ENCODE results near the gene PCDHGA12. TPM values are rescaled to one million over a fixed set of nuclear protein-coding genes. Genes with fewer than 3 reads are reported as not detected.
"Not testable (repeated sequence)": the region's sequence is repeated elsewhere in the genome, so short reads cannot be mapped to it uniquely, and the experiment has no call there.

Gene PCDHGA12
- total RNA-seq: 0.80 TPM
- 0.71 TPM for polyA plus RNA-seq
- long read RNA-seq, donor 1: 0 reads
- long read RNA-seq, donor 2: 0 reads
- long read RNA-seq, donor 3, partial matches to known transcripts: 0 of 1 reads
- long read RNA-seq, donor 3, other reads (novel, unspliced or antisense): 0 of 1 reads
- long read RNA-seq, donor 4, full-length matches to known transcripts: 1 of 1 reads
- long read RNA-seq, donor 4, partial matches to known transcripts: 0 of 1 reads
- long read RNA-seq, donor 4, other reads (novel, unspliced or antisense): 0 of 1 reads
- long read RNA-seq, donor 5, full-length matches to known transcripts: 2 of 2 reads
- long read RNA-seq, donor 5, partial matches to known transcripts: 0 of 2 reads
- long read RNA-seq, donor 5, other reads (novel, unspliced or antisense): 0 of 2 reads
- long read RNA-seq, donor 6, full-length matches to known transcripts: 2 of 2 reads
- long read RNA-seq, donor 6, partial matches to known transcripts: 0 of 2 reads
- long read RNA-seq, donor 6, other reads (novel, unspliced or antisense): 0 of 2 reads
- long read RNA-seq, donor 7, partial matches to known transcripts: 0 of 3 reads
- long read RNA-seq, donor 7, other reads (novel, unspliced or antisense): 0 of 3 reads
- long read RNA-seq, donor 8, full-length matches to known transcripts: 2 of 2 reads
- long read RNA-seq, donor 8, partial matches to known transcripts: 0 of 2 reads
- long read RNA-seq, donor 8, other reads (novel, unspliced or antisense): 0 of 2 reads
- long read RNA-seq, donor 9, partial matches to known transcripts: 0 of 1 reads
- long read RNA-seq, donor 9, other reads (novel, unspliced or antisense): 0 of 1 reads
- long read RNA-seq, donor 10, partial matches to known transcripts: 0 of 2 reads
- long read RNA-seq, donor 10, other reads (novel, unspliced or antisense): 0 of 2 reads

GRCh38 chr5:141430332-141431113, at the start of gene PCDHGA12:
Gene PCDHGA12 (plus strand): TSS chr5:141430507. CDS start chr5:141430760, 253 bp downstream.
- peaks cover 18 to 81% of the 10 kb centered on the region in 2 donors for H3K27me3 ChIP-seq (ENCODE audit: control insufficient read depth in 2 of 2, insufficient read depth in 1 of 2, low read length in 1 of 2)
- 16% methylated on average over 33 of the region's 33 CpGs for WGBS
- H3K4me3 ChIP-seq (ENCODE audit: low read length in 2 of 2): peak within 1 kb of the TSS in 1 of 2 donors; percentile 14
- peaks cover 17 to 30% of the 10 kb centered on the region in 2 donors for H3K9me3 ChIP-seq (ENCODE audit: control insufficient read depth in 2 of 2, insufficient read depth in 1 of 2, low read length in 1 of 2)
- H3K27ac ChIP-seq (ENCODE audit: low read depth in 1 of 2, low read length in 1 of 2): no peak within 1 kb of the TSS
- no peaks in the 10 kb centered on the region for H3K4me1 ChIP-seq (ENCODE audit: control insufficient read depth in 2 of 2, insufficient read depth in 2 of 2, low read length in 2 of 2)
- peak in 1 of 9 donors; percentile 49 for DNase-seq (ENCODE audit: low read depth in 6 of 9, low spot score in 9 of 9)
- no peaks in the 10 kb centered on the region for H3K36me3 ChIP-seq (ENCODE audit: control insufficient read depth in 2 of 2, insufficient read depth in 2 of 2, low read length in 1 of 2)

- H3K36me3 ChIP-seq (ENCODE audit: control insufficient read depth in 2 of 2, insufficient read depth in 2 of 2, low read length in 1 of 2): no peaks in the 10 kb centered on the region
- peaks cover 3 to 39% of the 10 kb centered on the region in 2 donors for H3K27me3 ChIP-seq (ENCODE audit: control insufficient read depth in 2 of 2, insufficient read depth in 1 of 2, low read length in 1 of 2)
- DNase-seq (ENCODE audit: low read depth in 6 of 9, low spot score in 9 of 9): no peak
- no peaks in the 10 kb centered on the region for H3K4me1 ChIP-seq (ENCODE audit: control insufficient read depth in 2 of 2, insufficient read depth in 2 of 2, low read length in 2 of 2)
- peaks cover 7 to 25% of the 10 kb centered on the region in 2 donors for H3K9me3 ChIP-seq (ENCODE audit: control insufficient read depth in 2 of 2, insufficient read depth in 1 of 2, low read length in 1 of 2)
- WGBS: 23% methylated on average over 37 of the region's 37 CpGs
- H3K27ac ChIP-seq (ENCODE audit: low read depth in 1 of 2, low read length in 1 of 2): no peak within 1 kb of the TSS
- peak within 1 kb of the TSS in 1 of 2 donors; percentile 27 for H3K4me3 ChIP-seq (ENCODE audit: low read length in 2 of 2)
Measured at GRCh38 chr5:141382469-141383294, 47.6 kb upstream of the PCDHGA12 start, which contains the start of gene PCDHGA7. Gene PCDHGA7 (plus strand): TSS chr5:141382742. CDS start chr5:141382900, 158 bp downstream.

- Histone ChIP-seq H3K4me1 (ENCODE audit: control insufficient read depth in 2 of 2, insufficient read depth in 2 of 2, low read length in 2 of 2) (no peaks in the 10 kb centered on the region), H3K36me3 (ENCODE audit: control insufficient read depth in 2 of 2, insufficient read depth in 2 of 2, low read length in 1 of 2) (no peaks in the 10 kb centered on the region), H3K9me3 (ENCODE audit: control insufficient read depth in 2 of 2, insufficient read depth in 1 of 2, low read length in 1 of 2) (peaks cover 7 to 24% of the 10 kb centered on the region in 2 donors), H3K27ac (ENCODE audit: low read depth in 1 of 2, low read length in 1 of 2) (no peak overlapping the region), H3K4me3 (ENCODE audit: low read length in 2 of 2) (no peak overlapping the region), H3K27me3 (ENCODE audit: control insufficient read depth in 2 of 2, insufficient read depth in 1 of 2, low read length in 1 of 2) (peaks cover 3 to 42% of the 10 kb centered on the region in 2 donors)
- 47% methylated on average over 21 of the region's 21 CpGs for WGBS
- no peak for DNase-seq (ENCODE audit: low read depth in 6 of 9, low spot score in 9 of 9)
Measured at GRCh38 chr5:141383345-141383744, 47.0 kb upstream of the PCDHGA12 start.

GRCh38 chr5:141384471-141385267, 45.6 kb upstream of the PCDHGA12 start:
- DNase-seq (ENCODE audit: low read depth in 6 of 9, low spot score in 9 of 9): no peak
- WGBS: 60% methylated on average over 43 of the region's 43 CpGs
- H3K4me1 ChIP-seq (ENCODE audit: control insufficient read depth in 2 of 2, insufficient read depth in 2 of 2, low read length in 2 of 2): no peaks in the 10 kb centered on the region
- H3K4me3 ChIP-seq (ENCODE audit: low read length in 2 of 2): no peak overlapping the region
- no peaks in the 10 kb centered on the region for H3K36me3 ChIP-seq (ENCODE audit: control insufficient read depth in 2 of 2, insufficient read depth in 2 of 2, low read length in 1 of 2)
- H3K27ac ChIP-seq (ENCODE audit: low read depth in 1 of 2, low read length in 1 of 2): no peak overlapping the region
- H3K27me3 ChIP-seq (ENCODE audit: control insufficient read depth in 2 of 2, insufficient read depth in 1 of 2, low read length in 1 of 2): peaks cover 3 to 55% of the 10 kb centered on the region in 2 donors
- H3K9me3 ChIP-seq (ENCODE audit: control insufficient read depth in 2 of 2, insufficient read depth in 1 of 2, low read length in 1 of 2): peaks cover 8 to 34% of the 10 kb centered on the region in 2 donors

- peak in 1 of 9 donors; percentile 16 for DNase-seq (ENCODE audit: low read depth in 6 of 9, low spot score in 9 of 9)
- peaks cover 10 to 38% of the 10 kb centered on the region in 2 donors for H3K9me3 ChIP-seq (ENCODE audit: control insufficient read depth in 2 of 2, insufficient read depth in 1 of 2, low read length in 1 of 2)
- H3K4me3 ChIP-seq (ENCODE audit: low read length in 2 of 2); H3K27ac ChIP-seq (ENCODE audit: low read depth in 1 of 2, low read length in 1 of 2); H3K36me3 ChIP-seq (ENCODE audit: control insufficient read depth in 2 of 2, insufficient read depth in 2 of 2, low read length in 1 of 2); H3K4me1 ChIP-seq (ENCODE audit: control insufficient read depth in 2 of 2, insufficient read depth in 2 of 2, low read length in 2 of 2): not testable (repeated sequence)
- WGBS: 23% methylated on average over 22 of the region's 40 CpGs
- peaks cover 3 to 63% of the 10 kb centered on the region in 2 donors for H3K27me3 ChIP-seq (ENCODE audit: control insufficient read depth in 2 of 2, insufficient read depth in 1 of 2, low read length in 1 of 2)
Measured at GRCh38 chr5:141387557-141388311, 42.6 kb upstream of the PCDHGA12 start, which contains the start of gene PCDHGB4. Gene PCDHGB4 (plus strand): TSS chr5:141387698. CDS start chr5:141387885, 187 bp downstream.

GRCh38 chr5:141388661-141389060, 41.6 kb upstream of the PCDHGA12 start:
- H3K27me3 ChIP-seq (ENCODE audit: control insufficient read depth in 2 of 2, insufficient read depth in 1 of 2, low read length in 1 of 2): peaks cover 1 to 63% of the 10 kb centered on the region in 2 donors
- H3K36me3 ChIP-seq (ENCODE audit: control insufficient read depth in 2 of 2, insufficient read depth in 2 of 2, low read length in 1 of 2): no peaks in the 10 kb centered on the region
- WGBS: 57% methylated on average over 10 of the region's 10 CpGs
- H3K4me3 ChIP-seq (ENCODE audit: low read length in 2 of 2): no peak overlapping the region
- no peak for DNase-seq (ENCODE audit: low read depth in 6 of 9, low spot score in 9 of 9)
- no peak overlapping the region for H3K27ac ChIP-seq (ENCODE audit: low read depth in 1 of 2, low read length in 1 of 2)
- H3K9me3 ChIP-seq (ENCODE audit: control insufficient read depth in 2 of 2, insufficient read depth in 1 of 2, low read length in 1 of 2): peaks cover 6 to 38% of the 10 kb centered on the region in 2 donors
- H3K4me1 ChIP-seq (ENCODE audit: control insufficient read depth in 2 of 2, insufficient read depth in 2 of 2, low read length in 2 of 2): no peaks in the 10 kb centered on the region

Data from thymus (tissue), 14 donors.